ENCODE data around the gene NUP153. TPM values are rescaled to one million over a fixed set of nuclear protein-coding genes. Genes with fewer than 3 reads are reported as not detected.

Gene NUP153
- total and polyA plus RNA-seq, 10 of the 15 experiments (the other 5 are each of a cell fraction or from before 2014, with no cell fraction given): 13.9 to 77.7 (median 56.2) TPM

- Histone ChIP-seq H2AFZ (ENCODE audit: control insufficient read depth, low read depth, low read length) (no peak overlapping the region), H3K27me3 (replicated peaks in 1 of 2; ENCODE audit: control insufficient read depth in 2 of 2, insufficient read depth in 2 of 2, low read length in 1 of 2) (no peaks in the 10 kb centered on the region), H3K4me1 (ENCODE audit: control insufficient read depth, insufficient read depth, low read length) (no peaks in the 10 kb centered on the region), H4K20me1 (ENCODE audit: control insufficient read depth, insufficient read depth) (no peaks in the 10 kb centered on the region), H3K9ac (ENCODE audit: control insufficient read depth, insufficient read depth, low read length) (no peak overlapping the region), H3K9me3 (replicated peaks; ENCODE audit: control insufficient read depth, insufficient read depth, low read length) (no peaks in the 10 kb centered on the region), H3K36me3 (ENCODE audit: control insufficient read depth in 2 of 2, insufficient read depth in 2 of 2, low read length in 1 of 2) (peaks cover 8 to 40% of the 10 kb centered on the region in 2 experiments; a peak in 3 of 4 replicates), H3K4me2 (ENCODE audit: control insufficient read depth, insufficient read depth) (no peak overlapping the region), H3K4me3 (no peak overlapping the region), H3K27ac (ENCODE audit: control insufficient read depth, insufficient read depth) (no peak overlapping the region), H3K79me2 (ENCODE audit: control insufficient read depth, insufficient read depth, low read length) (no peaks in the 10 kb centered on the region; the same call in 1 of the 2 replicates)
- ChIA-PET POLR2A (no interaction called here), SMC1A (ENCODE audit: uncharacterized antibody, unreplicated experiment) (no interaction called here), RAD21 (ENCODE audit: unreplicated experiment) (no interaction called here), CTCF (no interaction called here)
- ATAC-seq (no peak), FAIRE-seq (no peak), DNase-seq (ENCODE audit: low read depth, low spot score) (no peak)
- BruUV-seq (replicated peaks): no TSS peak
- in situ Hi-C loops (cut with MboI) (no loop called here), intact Hi-C loops (cut with micrococcal nuclease; ENCODE audit: unreplicated experiment) (no loop called here)
- 97% methylated on average over 4 of the region's 4 CpGs for WGBS (ENCODE audit: insufficient coverage, insufficient replicate concordance, low lambda C conversion rate, missing lambda C conversion rate)
- no peak for TF ChIP-seq TCF3 (IDR thresholded peaks at IDR 0.05; ENCODE audit: borderline replicate concordance, insufficient read depth, low read depth, low read length)
- TF ChIP-seq, protein P1, sequence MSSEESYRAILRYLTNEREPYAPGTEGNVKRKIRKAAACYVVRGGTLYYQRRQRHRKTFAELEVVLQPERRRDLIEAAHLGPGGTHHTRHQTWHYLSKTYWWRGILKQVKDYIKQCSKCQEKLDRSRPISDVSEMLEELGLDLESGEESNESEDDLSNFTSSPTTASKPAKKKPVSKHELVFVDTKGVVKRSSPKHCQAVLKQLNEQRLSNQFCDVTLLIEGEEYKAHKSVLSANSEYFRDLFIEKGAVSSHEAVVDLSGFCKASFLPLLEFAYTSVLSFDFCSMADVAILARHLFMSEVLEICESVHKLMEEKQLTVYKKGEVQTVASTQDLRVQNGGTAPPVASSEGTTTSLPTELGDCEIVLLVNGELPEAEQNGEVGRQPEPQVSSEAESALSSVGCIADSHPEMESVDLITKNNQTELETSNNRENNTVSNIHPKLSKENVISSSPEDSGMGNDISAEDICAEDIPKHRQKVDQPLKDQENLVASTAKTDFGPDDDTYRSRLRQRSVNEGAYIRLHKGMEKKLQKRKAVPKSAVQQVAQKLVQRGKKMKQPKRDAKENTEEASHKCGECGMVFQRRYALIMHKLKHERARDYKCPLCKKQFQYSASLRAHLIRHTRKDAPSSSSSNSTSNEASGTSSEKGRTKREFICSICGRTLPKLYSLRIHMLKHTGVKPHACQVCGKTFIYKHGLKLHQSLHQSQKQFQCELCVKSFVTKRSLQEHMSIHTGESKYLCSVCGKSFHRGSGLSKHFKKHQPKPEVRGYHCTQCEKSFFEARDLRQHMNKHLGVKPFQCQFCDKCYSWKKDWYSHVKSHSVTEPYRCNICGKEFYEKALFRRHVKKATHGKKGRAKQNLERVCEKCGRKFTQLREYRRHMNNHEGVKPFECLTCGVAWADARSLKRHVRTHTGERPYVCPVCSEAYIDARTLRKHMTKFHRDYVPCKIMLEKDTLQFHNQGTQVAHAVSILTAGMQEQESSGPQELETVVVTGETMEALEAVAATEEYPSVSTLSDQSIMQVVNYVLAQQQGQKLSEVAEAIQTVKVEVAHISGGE (CRISPR knock-in tag; IDR thresholded peaks at IDR 0.05): no peak
- TF ChIP-seq EGR1 (IDR thresholded peaks at IDR 0.05; ENCODE audit: borderline replicate concordance in 1 of 2, low read depth in 2 of 2, low read length in 2 of 2): no peak
- no peak for TF ChIP-seq LARP7 (IDR thresholded peaks at IDR 0.05)
- TF ChIP-seq BHLHE40 (IDR thresholded peaks at IDR 0.05; ENCODE audit: borderline replicate concordance in 1 of 2, low read depth in 2 of 2, low read length in 1 of 2): no peak
- TF ChIP-seq, protein P2, sequence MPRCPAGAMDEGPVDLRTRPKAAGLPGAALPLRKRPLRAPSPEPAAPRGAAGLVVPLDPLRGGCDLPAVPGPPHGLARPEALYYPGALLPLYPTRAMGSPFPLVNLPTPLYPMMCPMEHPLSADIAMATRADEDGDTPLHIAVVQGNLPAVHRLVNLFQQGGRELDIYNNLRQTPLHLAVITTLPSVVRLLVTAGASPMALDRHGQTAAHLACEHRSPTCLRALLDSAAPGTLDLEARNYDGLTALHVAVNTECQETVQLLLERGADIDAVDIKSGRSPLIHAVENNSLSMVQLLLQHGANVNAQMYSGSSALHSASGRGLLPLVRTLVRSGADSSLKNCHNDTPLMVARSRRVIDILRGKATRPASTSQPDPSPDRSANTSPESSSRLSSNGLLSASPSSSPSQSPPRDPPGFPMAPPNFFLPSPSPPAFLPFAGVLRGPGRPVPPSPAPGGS (IDR thresholded peaks at IDR 0.05; ENCODE audit: borderline replicate concordance, insufficient read depth, low read depth, low read length, poor library complexity, severe bottlenecking): no peak
- TF ChIP-seq, protein P3, sequence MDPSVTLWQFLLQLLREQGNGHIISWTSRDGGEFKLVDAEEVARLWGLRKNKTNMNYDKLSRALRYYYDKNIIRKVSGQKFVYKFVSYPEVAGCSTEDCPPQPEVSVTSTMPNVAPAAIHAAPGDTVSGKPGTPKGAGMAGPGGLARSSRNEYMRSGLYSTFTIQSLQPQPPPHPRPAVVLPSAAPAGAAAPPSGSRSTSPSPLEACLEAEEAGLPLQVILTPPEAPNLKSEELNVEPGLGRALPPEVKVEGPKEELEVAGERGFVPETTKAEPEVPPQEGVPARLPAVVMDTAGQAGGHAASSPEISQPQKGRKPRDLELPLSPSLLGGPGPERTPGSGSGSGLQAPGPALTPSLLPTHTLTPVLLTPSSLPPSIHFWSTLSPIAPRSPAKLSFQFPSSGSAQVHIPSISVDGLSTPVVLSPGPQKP (IDR thresholded peaks at IDR 0.05; ENCODE audit: low read depth, low read length): no peak
- TF ChIP-seq RELA (IDR thresholded peaks at IDR 0.05; ENCODE audit: borderline replicate concordance, partially characterized antibody): no peak
- TF ChIP-seq IKZF2 (IDR thresholded peaks at IDR 0.05): no peak
- TF ChIP-seq HDAC6 (IDR thresholded peaks at IDR 0.05; ENCODE audit: unreplicated experiment): no peak
- no peak for TF ChIP-seq ATF7 (IDR thresholded peaks at IDR 0.05; ENCODE audit: low read depth)
- no peak for TF ChIP-seq IRF5 (IDR thresholded peaks at IDR 0.05; ENCODE audit: borderline replicate concordance)
- TF ChIP-seq ZNF384 (IDR thresholded peaks at IDR 0.05; ENCODE audit: borderline replicate concordance, low read depth, low read length): no peak
- no peak for TF ChIP-seq SUZ12 (IDR thresholded peaks at IDR 0.05; ENCODE audit: unreplicated experiment)
- TF ChIP-seq SRF (IDR thresholded peaks at IDR 0.05; ENCODE audit: low read depth in 2 of 2, low read length in 2 of 2): no peak
- TF ChIP-seq POU2F2 (IDR thresholded peaks at IDR 0.05; ENCODE audit: borderline replicate concordance, low read depth, low read length): no peak
- TF ChIP-seq BCL11A (IDR thresholded peaks at IDR 0.05; ENCODE audit: low read depth, low read length): no peak
Observed at GRCh38 chr6:17663226-17663625, 43.5 kb downstream of the NUP153 start.

All from GM12878 (cell line).